Measurements from ENCODE around the gene ZNF837. TPM values are rescaled to one million over a fixed set of nuclear protein-coding genes. Genes with fewer than 3 reads are reported as not detected.
A peak's percentile ranks its signal among the peaks of the same experiment; 100 is the strongest.

ZNF837 gene
- total and polyA plus RNA-seq, 2 of the 13 experiments (the other 11 are each of a cell fraction or from before 2014, with no cell fraction given) = 0.29 to 1.3 TPM

- TF ChIP-seq DMTF1 (CRISPR knock-in tag; IDR thresholded peaks at IDR 0.05) = no peak
- TF ChIP-seq HNRNPK (IDR thresholded peaks at IDR 0.05; ENCODE audit: low read depth, low read length, poor library complexity, severe bottlenecking) = no peak
- peak; percentile 95; the same call in 1 of the 2 replicates for TF ChIP-seq ZFP62 (CRISPR knock-in tag; IDR thresholded peaks at IDR 0.05)
- no peak for TF ChIP-seq RCOR2 (CRISPR knock-in tag; IDR thresholded peaks at IDR 0.05)
- TF ChIP-seq HOMEZ (CRISPR knock-in tag; IDR thresholded peaks at IDR 0.05; ENCODE audit: low read depth) = no peak
- TF ChIP-seq ZNF343 (CRISPR knock-in tag; IDR thresholded peaks at IDR 0.05) = peak; percentile 62; the same call in 1 of the 2 replicates
- peak; percentile 48; the same call in 1 of the 2 replicates for TF ChIP-seq LBX2 (CRISPR knock-in tag; IDR thresholded peaks at IDR 0.05; ENCODE audit: borderline replicate concordance)
- peak; percentile 59 for TF ChIP-seq YY1 (IDR thresholded peaks at IDR 0.05; ENCODE audit: insufficient read depth, insufficient replicate concordance, low read depth, low read length)
- peak; percentile 83; the same call in 1 of the 2 replicates for TF ChIP-seq MED13 (CRISPR knock-in tag; IDR thresholded peaks at IDR 0.05)
- TF ChIP-seq ATF6 (CRISPR knock-in tag; conservative IDR thresholded peaks at IDR 0.05) = no peak
- no peak for TF ChIP-seq BCLAF1 (IDR thresholded peaks at IDR 0.05)
- TF ChIP-seq CREB3 (CRISPR knock-in tag; IDR thresholded peaks at IDR 0.05) = no peak
- no peak for TF ChIP-seq PHF5A (CRISPR knock-in tag; IDR thresholded peaks at IDR 0.05; ENCODE audit: low read depth, unreplicated experiment)
- peak; percentile 77; the same call in 1 of the 2 replicates for TF ChIP-seq POGK (CRISPR knock-in tag; conservative IDR thresholded peaks at IDR 0.05)
- peak; percentile 51; the same call in 1 of the 2 replicates for TF ChIP-seq ZMYM2 (CRISPR knock-in tag; IDR thresholded peaks at IDR 0.05)
Measured at GRCh38 chr19:58326914-58327726, 53.7 kb downstream of the ZNF837 start, which contains the start of gene ZSCAN22 (continued).
